OCI-LY7 (cell line): ENCODE measurements around the gene ZNF639.

Experiments used
- EZH2phosphoT487 ChIP-seq: fragments of 200-600 bp; sonication (generic); IDR thresholded peaks from 2 replicates; pipeline ENCODE4 v1.6.1; 2018; ENCODE audit warnings: low read depth, borderline replicate concordance, mild to moderate bottlenecking, mixed run types, antibody characterized with exemption, low read length, moderate library complexity, mixed read lengths
- TF ChIP-seq, protein P1 (sequence below): fragments of 200-600 bp; sonication (generic); conservative IDR thresholded peaks from 2 replicates; pipeline ENCODE4 v1.5.1; 2014; ENCODE audit warnings: mild to moderate bottlenecking, antibody characterized with exemption, low read length, moderate library complexity, mixed read lengths

DNA sequence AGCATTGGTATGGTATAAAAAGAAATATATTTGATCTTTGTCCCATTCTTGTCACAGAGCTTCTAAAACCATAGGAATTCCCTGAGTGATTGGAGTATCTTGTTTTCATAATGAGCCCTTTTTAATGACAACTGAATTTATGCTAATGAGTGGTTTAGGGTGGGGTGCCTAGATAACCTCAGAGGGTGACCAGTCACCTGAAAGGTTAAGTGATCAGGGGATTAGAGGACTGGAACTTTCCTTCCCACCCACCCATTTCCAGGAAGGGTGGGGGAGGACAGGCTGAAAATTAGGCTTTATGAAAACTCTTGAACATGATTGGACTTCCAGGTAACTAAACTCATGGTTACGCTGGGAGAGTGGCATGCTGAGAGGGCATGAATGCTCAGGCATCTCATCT lies 33.2 kb downstream of the ZNF639 start:
- TF ChIP-seq, protein P1, sequence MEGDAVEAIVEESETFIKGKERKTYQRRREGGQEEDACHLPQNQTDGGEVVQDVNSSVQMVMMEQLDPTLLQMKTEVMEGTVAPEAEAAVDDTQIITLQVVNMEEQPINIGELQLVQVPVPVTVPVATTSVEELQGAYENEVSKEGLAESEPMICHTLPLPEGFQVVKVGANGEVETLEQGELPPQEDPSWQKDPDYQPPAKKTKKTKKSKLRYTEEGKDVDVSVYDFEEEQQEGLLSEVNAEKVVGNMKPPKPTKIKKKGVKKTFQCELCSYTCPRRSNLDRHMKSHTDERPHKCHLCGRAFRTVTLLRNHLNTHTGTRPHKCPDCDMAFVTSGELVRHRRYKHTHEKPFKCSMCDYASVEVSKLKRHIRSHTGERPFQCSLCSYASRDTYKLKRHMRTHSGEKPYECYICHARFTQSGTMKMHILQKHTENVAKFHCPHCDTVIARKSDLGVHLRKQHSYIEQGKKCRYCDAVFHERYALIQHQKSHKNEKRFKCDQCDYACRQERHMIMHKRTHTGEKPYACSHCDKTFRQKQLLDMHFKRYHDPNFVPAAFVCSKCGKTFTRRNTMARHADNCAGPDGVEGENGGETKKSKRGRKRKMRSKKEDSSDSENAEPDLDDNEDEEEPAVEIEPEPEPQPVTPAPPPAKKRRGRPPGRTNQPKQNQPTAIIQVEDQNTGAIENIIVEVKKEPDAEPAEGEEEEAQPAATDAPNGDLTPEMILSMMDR: no peak
- no peak for TF ChIP-seq EZH2phosphoT487
